GM10847 (cell line): ENCODE results near the gene CEP72.

Experiments
- POLR2A ChIP-seq: IDR thresholded peaks from 2 replicates; pipeline ENCODE4 v1.6.1; 2011; ENCODE audit not compliant: insufficient read length; ENCODE audit errors: extremely low read depth

The CEP72 gene, protein sequence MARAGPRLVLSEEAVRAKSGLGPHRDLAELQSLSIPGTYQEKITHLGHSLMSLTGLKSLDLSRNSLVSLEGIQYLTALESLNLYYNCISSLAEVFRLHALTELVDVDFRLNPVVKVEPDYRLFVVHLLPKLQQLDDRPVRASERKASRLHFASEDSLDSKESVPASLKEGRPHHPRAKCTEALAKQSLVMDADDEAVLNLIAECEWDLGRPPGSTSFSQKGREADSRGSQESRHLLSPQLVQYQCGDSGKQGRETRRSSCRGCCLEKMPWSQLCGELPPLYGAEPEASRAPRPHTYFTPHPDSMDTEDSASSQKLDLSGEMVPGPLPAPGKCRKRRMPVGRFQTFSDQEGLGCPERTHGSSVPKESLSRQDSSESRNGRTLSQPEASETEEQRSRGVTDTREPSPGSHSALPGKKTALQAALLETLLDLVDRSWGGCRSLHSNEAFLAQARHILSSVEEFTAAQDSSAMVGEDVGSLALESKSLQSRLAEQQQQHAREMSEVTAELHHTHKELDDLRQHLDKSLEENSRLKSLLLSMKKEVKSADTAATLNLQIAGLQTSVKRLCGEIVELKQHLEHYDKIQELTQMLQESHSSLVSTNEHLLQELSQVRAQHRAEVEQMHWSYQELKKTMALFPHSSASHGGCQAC

DNA sequence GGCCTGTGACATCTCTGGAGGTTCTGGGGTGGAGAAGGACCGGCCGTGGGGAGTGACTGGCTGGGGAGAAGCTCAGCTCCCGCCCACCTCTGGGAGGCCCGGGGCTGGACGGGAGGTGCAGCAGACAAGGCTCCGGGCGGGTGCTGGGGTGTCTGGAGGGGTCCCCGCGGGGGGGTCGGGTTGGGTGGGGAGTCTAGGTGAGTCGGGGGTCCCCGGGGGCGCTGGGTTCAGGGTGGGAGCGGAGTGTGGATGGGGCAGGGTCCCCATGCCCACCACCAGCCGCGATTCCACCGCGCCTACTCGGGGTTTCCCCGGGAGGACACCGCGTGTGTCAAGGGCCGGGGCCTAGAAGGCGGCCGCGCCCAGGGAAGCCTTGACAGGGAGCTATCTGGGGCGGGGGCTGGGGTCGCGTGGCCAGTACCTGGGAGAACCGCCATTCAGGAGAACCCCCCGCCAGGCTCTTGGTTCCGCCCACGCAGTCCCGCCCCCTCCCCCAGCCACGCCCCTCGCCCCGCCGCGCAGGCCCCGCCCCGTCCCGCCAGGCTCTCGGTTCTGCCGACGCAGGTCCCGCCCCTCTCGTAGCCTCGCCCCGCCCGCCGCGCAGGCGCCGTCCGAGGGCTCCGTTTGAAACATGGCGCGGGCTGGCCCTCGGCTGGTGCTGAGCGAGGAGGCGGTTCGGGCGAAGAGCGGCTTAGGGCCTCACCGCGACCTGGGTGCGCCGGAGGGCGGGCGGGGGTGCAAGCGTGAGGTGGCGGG lies at the start of gene CEP72:
CEP72 (plus strand) TSS at position 610 of the 756 bp plus-strand sequence; CDS start at position 632, 22 bp downstream.
- peak; percentile 78 for TF ChIP-seq POLR2A

DNA sequence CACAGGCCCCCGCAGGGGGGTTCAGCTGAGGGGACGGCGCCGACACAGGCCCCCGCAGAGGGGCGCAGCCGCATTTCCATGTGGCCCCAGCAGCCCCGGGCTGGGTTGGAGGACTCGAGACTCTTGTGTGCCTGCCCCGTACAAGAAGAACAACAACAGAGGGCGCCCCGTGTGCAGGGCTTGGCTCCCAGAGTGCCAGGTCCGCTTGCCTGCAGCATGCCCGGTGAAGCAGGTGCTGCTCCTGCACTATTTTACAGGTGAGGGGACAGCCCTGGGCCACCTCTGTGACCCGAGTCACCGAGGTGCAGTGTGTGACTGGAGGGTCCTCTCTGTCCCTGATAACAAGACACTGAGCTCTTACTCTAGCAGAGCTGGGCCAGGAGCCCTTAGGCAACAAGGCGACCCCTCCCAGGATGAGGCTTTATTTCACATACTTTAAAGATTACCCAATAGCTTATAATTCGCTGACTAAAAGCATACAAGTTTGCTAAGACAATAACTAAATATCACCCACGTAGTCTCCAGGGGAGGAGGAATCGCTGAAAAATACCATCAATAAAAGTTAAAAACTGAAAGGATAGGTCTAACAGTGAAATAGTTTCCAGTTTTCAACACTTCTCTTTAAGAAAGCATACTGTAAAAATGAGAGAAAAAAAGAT lies 46.2 kb upstream of the CEP72 start:
- no peak for TF ChIP-seq POLR2A

DNA sequence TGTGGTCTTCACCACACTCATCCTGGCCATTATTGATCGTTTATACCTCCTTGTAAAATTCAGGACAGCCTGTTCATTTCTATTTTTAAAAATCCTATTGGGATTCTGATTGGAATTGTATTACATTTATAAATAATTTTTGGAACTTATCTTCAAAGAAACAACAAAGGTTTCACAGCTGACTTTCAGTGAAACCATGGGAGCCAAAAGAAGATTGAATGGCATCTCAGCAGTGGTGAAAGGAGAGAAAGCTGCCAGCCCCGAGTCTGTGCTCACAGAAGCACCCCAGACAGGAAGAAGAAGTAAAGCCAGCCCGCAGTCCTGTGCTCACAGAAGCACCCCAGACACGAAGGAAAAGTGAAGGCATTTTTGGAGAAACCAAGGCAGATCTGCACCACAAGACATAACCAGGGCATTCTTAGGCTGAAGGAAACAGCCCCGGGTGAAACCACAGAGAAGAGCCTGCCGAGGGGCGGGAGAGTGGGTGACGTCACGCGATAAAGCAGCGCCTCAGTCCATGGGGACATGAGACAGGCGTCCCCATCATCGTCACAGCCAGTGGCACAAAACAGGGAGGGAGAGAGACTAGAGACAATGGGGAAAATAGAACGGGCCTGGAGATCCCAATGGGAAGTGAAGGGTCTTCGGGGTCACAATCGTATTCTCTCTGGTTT lies 45.4 kb upstream of the CEP72 start:
- TF ChIP-seq POLR2A = no peak

DNA sequence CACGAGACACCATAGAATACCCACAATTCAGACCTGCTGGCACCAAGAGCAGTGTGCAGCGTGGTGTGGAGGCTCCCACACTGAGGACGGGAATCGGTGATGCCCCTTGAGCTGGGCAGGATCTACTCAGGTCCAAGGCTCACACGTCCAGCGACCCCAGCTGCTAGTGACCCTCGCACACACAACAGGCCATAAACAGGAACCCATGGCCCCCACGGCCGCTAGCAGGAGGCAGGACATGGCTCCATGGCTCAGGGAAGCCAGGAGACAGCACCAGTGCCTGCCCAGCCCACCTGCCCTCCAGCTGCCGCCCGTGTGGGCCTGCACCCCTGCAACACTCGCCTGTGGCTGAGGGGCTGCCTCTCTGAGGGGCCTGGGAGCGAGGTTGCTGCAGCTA lies 44.5 kb upstream of the CEP72 start:
- TF ChIP-seq POLR2A = no peak

DNA sequence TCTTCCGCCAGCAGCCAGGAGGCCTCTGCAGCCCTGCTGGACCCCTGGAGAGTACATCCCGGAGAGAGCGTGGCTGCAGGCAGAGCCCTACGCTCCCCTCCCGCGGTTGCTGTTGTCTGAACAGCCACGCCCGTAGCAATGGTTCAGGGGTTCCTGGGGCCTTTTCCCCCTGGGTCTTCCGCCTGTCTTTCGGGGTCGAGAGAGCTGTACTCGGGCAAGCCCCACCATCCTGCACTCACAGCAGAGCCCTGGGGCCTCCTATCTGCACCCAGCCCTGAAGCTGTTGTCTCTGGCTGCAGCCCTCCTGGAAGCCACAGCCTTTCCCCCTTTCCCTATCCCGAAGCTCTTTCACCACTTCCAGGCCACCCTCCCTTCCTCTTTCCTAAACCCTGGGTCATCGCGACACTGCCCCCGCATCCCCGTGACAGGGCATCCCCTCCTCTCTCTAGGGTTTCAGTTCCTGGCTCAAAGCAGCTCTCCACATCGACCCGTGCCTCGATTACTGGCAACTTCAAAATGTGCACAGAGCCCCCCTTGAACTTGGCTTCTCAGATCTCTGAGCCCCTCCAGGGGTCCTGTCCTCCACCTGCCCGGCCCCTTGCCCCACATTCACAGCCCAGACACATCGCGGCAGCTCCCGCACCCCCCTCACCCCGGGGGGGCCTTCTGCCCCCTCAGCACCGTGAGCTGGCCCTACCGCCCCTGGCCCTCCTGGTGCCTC lies 43.9 kb upstream of the CEP72 start:
- TF ChIP-seq POLR2A = no peak

DNA sequence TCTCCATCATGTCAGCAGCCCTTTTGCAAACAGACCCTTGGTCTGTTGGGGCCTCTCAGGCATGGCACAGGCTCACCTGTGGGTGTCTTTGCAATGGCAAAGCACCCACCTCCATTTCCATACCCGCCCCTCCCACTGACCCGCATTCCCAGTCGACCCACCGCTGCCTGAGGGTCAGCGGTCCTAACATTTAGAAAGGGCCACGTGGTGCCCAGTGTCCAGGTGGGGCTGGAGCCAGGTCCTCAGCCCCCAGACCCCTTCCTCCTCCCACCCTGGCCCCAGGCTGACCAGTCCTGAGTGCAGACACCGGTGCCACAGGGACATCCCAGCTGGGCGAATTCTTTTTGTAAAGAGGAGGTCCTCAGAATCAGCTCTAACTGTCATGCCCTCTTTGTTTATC lies 43.3 kb upstream of the CEP72 start:
- TF ChIP-seq POLR2A = no peak

DNA sequence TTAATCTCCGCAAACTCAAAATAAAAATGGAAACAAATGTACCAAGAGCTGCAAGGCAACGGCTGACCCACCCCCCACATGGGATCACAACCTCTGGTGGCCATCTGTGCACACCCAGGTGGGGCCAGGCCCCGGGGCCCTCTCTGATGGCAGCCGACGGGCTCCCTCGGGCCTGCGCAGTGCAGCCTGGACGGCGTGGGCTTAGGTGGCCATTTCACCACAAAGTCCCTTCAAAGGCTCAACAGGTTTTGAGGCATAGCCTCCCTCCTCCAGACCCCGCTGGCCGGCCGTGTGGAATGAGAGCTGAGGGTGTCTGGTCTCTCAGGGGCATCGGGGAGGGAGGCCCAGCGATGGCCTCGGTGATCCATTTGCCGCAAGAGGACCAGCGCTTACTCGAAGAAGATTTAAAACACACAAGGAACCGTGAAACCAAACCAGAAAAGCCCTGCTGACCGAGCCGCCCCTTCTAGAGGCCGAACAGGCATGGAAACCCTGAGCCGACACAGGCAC lies 42.7 kb upstream of the CEP72 start:
- TF ChIP-seq POLR2A = no peak

DNA sequence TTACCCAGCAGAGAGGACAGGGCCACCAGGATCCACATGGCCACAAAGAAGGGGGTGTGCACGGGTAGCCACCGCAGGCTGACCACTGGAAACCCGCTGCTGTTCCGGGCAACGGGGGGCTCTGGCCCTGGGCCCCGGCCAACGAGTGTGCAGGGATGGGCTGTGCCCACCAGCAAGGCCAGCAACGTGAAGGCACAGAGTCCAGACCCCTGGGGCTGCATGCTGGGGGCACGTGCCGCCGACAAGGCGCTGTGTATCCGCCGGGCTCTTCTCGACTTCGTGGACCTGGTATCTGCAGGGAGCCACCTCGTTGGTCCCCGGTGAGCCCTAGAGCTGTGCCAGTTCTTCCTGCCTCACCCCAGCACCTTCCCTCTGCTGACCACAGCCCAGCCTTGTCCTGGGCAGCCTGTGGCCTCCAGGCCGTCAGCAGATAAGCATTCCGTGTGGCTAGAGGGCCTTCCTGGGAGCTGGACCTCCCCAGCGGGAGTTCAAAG lies 42.2 kb upstream of the CEP72 start:
- TF ChIP-seq POLR2A = no peak

DNA sequence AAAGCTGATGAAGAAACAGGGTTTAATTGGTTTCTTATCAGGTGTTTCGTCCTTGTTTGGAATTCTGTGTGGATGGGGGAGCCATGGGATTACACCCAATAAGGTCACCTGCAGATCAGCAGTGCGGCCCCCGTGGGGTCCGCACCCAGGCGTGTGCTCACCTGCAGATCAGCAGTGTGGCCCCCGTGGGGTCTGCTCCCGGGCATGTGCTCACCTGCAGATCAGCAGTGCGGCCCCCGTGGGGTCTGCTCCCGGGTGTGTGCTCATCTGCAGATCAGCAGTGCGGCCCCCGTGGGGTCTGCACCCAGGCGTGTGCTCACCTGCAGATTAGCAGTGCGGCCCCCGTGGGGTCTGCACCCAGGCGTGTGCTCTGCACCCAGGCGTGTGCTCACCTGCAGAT lies 41.7 kb upstream of the CEP72 start:
- TF ChIP-seq POLR2A = no peak

DNA sequence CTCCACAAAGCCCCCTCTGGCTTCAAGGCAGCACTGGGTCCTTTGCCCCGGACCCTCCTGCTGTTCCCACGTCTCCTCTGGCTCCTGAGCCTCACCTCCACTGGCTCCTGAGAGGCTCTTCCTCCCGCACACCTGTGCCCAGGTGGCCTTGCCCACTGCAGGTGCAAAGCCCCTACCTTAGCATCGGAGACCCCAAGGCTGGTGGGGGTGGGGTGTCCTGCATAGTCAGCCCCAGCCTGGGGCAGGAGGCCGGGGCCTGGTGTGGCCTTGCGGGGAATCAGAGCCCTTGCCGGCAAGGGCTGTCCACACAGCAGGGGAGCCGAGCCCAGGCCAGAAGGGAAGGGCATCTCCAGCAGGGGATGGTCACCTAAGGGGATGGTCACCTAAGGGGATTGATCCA lies 41.3 kb upstream of the CEP72 start:
- TF ChIP-seq POLR2A = no peak

DNA sequence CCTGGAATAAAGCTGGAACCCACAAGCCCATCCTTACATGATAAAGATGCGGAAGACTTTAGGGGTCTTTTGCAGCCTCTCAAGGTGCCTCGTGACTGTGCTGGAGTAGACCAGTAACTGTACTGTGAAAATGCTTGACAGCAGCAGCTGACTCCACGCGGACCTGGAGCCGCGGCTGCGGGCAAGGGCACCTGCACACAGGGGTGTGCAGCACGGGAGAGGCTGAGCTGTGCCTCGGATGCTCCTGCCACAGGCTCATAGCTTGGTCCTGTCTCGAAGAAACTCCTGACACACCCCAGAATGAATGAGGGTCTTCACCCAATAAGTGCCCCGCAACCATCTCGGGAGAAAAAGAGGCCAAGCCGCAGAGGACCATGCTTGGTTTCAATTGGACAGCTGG lies 40.3 kb upstream of the CEP72 start:
- TF ChIP-seq POLR2A = no peak

DNA sequence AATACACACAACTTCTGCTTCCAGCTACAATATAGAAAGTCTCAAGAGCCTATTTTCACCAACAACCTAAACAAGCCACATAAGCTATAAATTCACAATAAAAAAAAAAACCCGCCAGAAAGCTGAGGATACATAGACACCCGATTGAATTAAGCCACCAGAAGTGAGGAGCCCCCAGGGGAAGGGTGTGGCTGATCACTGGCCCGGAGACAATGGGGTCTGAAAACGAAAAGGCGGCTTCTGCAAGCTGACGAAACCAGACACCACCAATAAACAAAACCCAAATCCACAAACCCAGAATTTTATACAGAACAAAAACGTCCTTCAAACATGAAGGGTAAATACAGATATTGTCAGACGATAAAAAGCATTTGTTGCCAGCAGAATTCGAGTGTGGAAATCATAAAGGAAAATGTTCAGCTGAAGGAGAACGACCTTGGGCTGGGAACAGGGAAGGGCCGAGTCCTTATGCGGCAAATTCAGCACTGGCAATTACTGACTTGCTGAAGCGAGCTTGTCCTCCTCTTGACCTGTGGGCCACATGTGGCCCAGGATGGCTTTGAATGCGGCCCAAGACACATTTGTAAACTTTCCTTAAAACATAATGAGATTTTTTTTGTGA lies 39.6 kb upstream of the CEP72 start:
- TF ChIP-seq POLR2A = no peak

DNA sequence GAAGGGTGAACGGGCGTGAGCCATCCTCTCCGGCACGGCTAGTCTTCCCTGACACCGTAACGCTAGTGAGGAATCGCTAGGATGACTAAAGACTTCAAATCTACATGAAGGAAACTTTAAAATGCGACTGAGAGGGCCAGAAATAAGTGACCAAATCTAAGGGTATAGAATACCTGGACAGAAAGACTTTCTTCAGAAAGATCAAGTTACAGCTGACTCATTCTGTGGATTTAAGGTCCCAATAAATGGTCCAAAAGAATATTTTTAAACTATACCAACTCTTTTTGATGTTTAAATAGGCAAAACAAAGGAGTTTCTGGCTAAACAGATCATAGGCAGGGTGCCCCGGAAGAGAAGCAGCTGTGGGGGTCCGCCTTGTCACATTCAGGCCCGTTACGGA lies 38.9 kb upstream of the CEP72 start:
- TF ChIP-seq POLR2A = no peak
